ENCODE data around the gene AMMECR1. TPM values are rescaled to one million over a fixed set of nuclear protein-coding genes. Genes with fewer than 3 reads are reported as not detected.

The AMMECR1 gene
- polyA plus RNA-seq, 3 donors: 2.1 to 3.3 (median 2.9) TPM

DNA sequence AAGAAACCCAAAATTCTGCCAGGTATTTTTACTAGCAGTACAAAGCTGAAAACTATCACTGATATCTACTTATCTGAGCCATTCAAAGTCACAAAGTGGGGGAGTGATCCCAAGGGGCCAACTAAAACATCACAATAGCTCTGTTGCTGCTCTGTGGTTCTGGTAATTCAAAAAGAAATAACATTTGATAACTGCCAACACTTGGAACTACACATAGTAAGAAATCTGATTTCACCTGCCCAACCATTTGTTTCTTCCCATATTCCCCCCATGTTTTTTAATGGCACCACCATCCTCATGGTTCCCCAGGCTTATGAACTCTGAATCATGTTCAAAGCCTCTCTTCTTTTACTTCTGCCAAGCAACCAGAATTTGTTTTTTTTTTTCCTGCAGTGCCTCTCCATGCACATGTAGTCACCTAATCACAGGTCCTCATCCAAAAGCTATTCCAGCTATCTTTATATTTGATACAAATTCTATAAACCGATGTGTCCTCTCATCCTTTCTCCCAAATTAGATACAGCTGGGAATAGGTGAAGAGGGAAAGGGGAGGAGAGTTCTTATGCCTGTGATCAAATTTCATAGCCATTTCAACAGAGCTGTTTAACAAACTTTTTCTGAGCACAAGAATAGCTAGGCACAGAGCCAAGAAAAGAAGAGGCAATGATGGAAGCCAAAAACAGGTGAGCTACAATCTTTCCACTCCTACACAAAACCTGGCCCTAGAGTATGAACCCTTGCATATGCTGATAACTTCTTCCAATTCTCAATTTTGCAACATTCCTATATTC, 7.7 kb downstream of the AMMECR1 start:
- peaks cover 8% of the 10 kb centered on the region for H3K4me1 Mint-ChIP-seq
- Histone ChIP-seq H4K20me1 (ENCODE audit: insufficient read depth, low read length) (peaks cover 17% of the 10 kb centered on the region), H3K9me3 (replicated peaks in 1 of 2; ENCODE audit: control insufficient read depth in 1 of 2, insufficient read depth in 1 of 2, low read length in 2 of 2) (no peaks in the 10 kb centered on the region), H2AFZ (ENCODE audit: insufficient read depth, low read depth, low read length, poor library complexity, severe bottlenecking) (no peak overlapping the region), H3K4me1 (ENCODE audit: control insufficient read depth in 1 of 2, insufficient read depth in 2 of 2, low read length in 2 of 2) (no peaks in the 10 kb centered on the region), H3K9ac (ENCODE audit: insufficient read depth, low read length, poor library complexity, severe bottlenecking) (no peak overlapping the region), H3K27me3 (ENCODE audit: control insufficient read depth in 2 of 2, insufficient read depth in 2 of 2, low read length in 2 of 2) (no peaks in the 10 kb centered on the region), H3K4me3 (replicated peaks in 1 of 3; ENCODE audit: low read depth in 2 of 3, low read length in 3 of 3) (no peak overlapping the region), H3K27ac (ENCODE audit: low read depth in 1 of 2, low read length in 2 of 2) (no peak overlapping the region), H3K4me2 (replicated peaks; ENCODE audit: extremely low read depth, low read length, poor library complexity, severe bottlenecking) (no peak overlapping the region), H3K36me3 (replicated peaks in 1 of 2; ENCODE audit: control insufficient read depth in 1 of 2, insufficient read depth in 2 of 2, low read length in 2 of 2) (no peaks in the 10 kb centered on the region), H3K79me2 (ENCODE audit: insufficient read depth, low read length) (peaks cover 23% of the 10 kb centered on the region)
- H3K9me3 Mint-ChIP-seq: peaks cover 0 to 2% (median 0%) of the 10 kb centered on the region in 7 donors
- WGBS (ENCODE audit: insufficient coverage): no CpG with 5 or more reads among the region's 1 CpG
- no peak for DNase-seq
- H3K4me3 Mint-ChIP-seq: no peak overlapping the region
- no peaks in the 10 kb centered on the region for H3K36me3 Mint-ChIP-seq
- intact Hi-C loops (cut with micrococcal nuclease): no loop called here
- H3K27ac Mint-ChIP-seq: no peak overlapping the region
- TF ChIP-seq, protein P1, sequence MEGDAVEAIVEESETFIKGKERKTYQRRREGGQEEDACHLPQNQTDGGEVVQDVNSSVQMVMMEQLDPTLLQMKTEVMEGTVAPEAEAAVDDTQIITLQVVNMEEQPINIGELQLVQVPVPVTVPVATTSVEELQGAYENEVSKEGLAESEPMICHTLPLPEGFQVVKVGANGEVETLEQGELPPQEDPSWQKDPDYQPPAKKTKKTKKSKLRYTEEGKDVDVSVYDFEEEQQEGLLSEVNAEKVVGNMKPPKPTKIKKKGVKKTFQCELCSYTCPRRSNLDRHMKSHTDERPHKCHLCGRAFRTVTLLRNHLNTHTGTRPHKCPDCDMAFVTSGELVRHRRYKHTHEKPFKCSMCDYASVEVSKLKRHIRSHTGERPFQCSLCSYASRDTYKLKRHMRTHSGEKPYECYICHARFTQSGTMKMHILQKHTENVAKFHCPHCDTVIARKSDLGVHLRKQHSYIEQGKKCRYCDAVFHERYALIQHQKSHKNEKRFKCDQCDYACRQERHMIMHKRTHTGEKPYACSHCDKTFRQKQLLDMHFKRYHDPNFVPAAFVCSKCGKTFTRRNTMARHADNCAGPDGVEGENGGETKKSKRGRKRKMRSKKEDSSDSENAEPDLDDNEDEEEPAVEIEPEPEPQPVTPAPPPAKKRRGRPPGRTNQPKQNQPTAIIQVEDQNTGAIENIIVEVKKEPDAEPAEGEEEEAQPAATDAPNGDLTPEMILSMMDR (IDR thresholded peaks at IDR 0.05): no peak
- H3K27me3 Mint-ChIP-seq (ENCODE audit: low read depth in 3 of 3): peaks cover 0 to 1% (median 0%) of the 10 kb centered on the region in 3 donors

DNA sequence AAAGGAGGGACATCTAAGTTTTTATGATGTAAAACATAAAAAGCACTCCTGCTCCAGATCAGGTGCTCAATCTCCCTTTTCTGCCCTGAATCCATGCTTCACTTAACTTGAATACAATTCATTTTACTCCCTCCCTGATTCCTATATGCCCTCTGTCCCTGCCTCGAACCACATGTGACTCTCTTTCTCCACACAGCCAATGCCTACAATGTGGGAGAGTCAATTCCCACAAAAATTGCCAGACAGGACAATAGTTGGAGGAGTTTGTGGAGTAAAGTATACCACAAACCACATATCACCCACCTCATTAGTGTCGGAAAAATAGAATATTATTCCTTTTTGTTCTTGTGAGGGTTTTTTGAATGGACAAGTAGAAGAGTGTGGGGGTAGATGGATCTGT, 9.7 kb downstream of the AMMECR1 start:
- intact Hi-C loops (cut with micrococcal nuclease): no loop called here
- Histone ChIP-seq H3K4me3 (replicated peaks in 1 of 3; ENCODE audit: low read depth in 2 of 3, low read length in 3 of 3) (no peak overlapping the region), H4K20me1 (ENCODE audit: insufficient read depth, low read length) (peaks cover 17% of the 10 kb centered on the region), H3K4me2 (replicated peaks; ENCODE audit: extremely low read depth, low read length, poor library complexity, severe bottlenecking) (no peak overlapping the region), H3K27me3 (ENCODE audit: control insufficient read depth in 2 of 2, insufficient read depth in 2 of 2, low read length in 2 of 2) (peaks cover 0 to under 1% of the 10 kb centered on the region in 2 donors), H3K9ac (ENCODE audit: insufficient read depth, low read length, poor library complexity, severe bottlenecking) (no peak overlapping the region), H2AFZ (ENCODE audit: insufficient read depth, low read depth, low read length, poor library complexity, severe bottlenecking) (no peak overlapping the region), H3K36me3 (replicated peaks in 1 of 2; ENCODE audit: control insufficient read depth in 1 of 2, insufficient read depth in 2 of 2, low read length in 2 of 2) (no peaks in the 10 kb centered on the region), H3K79me2 (ENCODE audit: insufficient read depth, low read length) (peaks cover 11% of the 10 kb centered on the region), H3K4me1 (ENCODE audit: control insufficient read depth in 1 of 2, insufficient read depth in 2 of 2, low read length in 2 of 2) (no peaks in the 10 kb centered on the region), H3K27ac (ENCODE audit: low read depth in 1 of 2, low read length in 2 of 2) (no peak overlapping the region), H3K9me3 (replicated peaks in 1 of 2; ENCODE audit: control insufficient read depth in 1 of 2, insufficient read depth in 1 of 2, low read length in 2 of 2) (no peaks in the 10 kb centered on the region)
- Mint-ChIP-seq H3K36me3 (no peaks in the 10 kb centered on the region), H3K27me3 (ENCODE audit: low read depth in 3 of 3) (peaks cover 0 to 1% (median 0%) of the 10 kb centered on the region in 3 donors), H3K4me1 (peaks cover 5% of the 10 kb centered on the region), H3K4me3 (no peak overlapping the region), H3K27ac (no peak overlapping the region), H3K9me3 (peaks cover 0 to 2% (median 0%) of the 10 kb centered on the region in 7 donors)
- DNase-seq: no peak
- no CpG with 5 or more reads among the region's 2 CpGs for whole genome bisulfite sequencing (ENCODE audit: insufficient coverage)
- TF ChIP-seq, protein P1 (IDR thresholded peaks at IDR 0.05): no peak

All from CD14-positive monocyte (primary cell).